GM21390 (cell line): ENCODE results near the gene MAGEF1.

ENCODE experiments used
- ATAC-seq: cut with Tn5 transposase; IDR thresholded peaks from one replicate; pipeline ENCODE4 v1.9.1; 2021; ENCODE audit not compliant: unreplicated experiment

The MAGEF1 gene

DNA sequence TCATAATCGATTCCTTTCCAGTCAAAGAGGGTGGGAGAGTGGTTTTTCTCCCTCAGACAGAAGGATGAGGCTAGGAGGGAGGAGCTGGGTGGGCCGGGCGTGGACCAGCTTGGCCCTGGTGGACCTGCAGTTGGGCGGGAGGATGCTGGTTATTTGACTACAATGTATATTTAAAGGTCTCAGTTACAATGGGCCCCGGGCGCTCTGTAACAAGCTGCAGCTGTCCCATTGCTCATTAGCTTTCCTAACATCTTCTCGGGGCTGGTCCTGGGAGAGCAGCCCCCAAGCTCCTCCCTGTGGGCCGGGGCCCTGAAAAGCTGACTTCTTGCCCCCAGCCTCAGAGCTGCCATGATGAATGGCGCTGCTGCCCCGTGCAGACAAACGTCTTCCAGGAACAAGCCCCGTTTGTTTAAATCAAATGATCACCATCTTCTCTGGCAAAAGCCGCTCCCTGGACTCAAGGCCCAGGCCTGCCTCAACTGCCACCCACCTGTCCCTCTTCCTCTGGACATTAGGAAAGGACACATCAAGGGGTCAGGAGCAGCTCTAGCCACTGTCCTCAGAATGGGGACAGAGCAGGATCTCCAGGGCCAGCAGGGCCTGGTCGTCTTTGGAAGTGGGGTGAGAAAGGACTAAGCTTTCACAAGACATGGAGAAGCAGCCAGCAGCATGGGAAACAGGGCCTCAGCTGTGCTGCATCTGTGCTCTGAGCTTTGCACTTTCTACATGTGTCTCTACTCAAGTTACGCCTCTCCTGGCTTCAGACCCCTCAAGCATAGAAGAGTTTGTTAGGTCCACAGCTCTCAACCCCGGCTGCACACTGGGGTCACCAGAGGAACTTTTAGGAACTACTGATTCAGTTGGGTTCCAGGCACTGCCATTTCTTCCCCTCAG lies 38.6 kb downstream of the MAGEF1 start:
- ATAC-seq = no peak

DNA sequence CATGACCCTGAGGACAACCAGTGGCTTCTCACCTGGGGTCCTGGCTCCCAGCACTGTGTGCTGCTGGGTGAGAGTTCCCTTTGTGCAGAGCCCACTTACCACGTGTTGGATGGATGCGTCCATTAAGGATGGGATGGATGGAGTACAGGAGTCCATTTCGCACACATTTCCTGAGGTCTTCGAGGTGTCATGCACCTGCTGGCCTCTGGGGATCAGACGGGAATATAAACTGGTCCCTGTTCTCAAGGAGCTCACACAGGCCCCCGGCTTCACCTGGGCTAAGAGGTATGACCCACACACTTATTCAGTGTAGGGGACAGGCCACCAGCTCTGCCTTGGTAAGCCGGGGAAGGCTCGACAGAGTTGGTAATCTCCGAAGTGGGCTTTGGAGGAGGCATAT lies 39.5 kb downstream of the MAGEF1 start:
- ATAC-seq = no peak

DNA sequence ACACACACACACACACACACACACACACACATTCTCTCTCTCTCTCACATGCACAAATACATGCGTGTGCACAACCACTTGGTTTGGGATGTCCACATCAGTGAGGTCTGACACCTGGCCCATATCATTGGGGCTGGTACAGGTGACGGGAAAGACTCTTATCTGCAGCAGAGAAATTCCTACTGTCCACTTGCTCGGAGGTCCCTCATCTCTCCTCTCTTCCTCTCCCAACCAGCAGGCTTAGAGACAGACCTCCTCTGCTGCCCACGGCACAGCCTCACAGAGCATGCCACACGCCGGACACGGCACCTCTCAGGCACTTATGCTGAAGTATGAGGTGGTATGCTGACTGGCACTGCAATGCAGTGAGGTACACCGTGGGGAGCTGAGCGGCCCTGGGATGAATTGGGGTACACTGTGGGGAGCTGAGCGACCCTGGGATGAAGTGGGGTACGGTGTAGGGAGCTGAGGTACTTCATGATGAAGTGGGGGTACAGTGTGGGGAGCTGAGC lies 41.7 kb downstream of the MAGEF1 start:
- ATAC-seq = no peak

DNA sequence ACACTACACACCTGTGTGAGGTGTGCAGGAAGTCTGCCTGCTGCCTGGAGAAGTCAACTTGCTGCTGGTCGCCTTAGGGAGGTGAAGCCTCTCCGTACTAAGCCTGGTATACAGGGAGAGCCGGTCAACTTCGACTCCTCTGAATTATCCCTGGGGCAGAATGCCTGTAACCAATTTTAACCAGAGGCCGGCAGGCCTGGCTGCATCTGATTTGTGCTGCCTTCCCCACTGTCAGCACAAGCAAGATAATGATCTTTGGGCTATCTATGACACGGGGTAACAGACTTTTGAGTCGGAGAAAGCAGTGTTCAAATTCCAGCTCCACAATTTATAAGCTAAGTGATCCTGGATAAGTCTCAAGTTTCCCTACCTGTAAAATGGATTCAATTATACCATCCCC lies 42.3 kb downstream of the MAGEF1 start:
- no peak for ATAC-seq

DNA sequence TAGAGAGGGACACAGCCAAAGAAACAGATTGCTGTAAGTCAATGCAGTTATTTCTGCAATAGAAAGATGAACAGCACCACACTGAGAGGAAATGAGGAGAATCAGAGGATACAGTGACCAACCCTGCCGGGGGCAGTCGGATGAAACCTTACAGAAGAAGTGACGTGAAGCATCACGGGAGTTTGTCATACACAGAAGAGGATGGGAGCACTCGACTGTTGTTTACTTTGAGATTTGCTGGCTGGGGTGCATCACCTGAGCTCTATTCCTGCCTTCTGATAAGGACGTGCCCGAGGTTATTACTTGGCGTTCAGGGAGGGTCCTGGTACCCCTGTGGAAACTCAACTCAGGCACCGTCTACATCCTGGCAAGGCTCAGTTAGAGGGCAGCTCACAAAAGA lies 45.4 kb downstream of the MAGEF1 start:
- ATAC-seq = no peak

DNA sequence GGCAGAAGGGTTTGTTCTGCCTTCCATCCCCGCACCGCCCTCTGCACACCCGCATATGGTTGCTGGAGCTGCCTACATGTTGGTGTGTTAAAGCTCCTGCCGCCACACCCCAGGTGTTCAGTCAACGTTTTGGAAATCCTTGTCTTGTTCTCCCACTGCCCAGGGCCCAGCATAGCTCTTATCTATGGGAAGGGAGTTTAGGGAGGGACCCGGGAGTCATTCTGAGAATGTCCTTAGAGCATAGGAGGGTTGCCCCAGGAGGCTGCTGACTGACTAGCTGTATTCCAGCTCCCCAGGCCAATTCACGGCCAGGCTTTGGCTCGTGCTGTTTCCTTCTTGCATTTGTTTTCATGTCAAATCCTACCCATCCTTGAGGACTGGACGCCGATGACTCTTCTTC lies 46.8 kb downstream of the MAGEF1 start:
- no peak for ATAC-seq

DNA sequence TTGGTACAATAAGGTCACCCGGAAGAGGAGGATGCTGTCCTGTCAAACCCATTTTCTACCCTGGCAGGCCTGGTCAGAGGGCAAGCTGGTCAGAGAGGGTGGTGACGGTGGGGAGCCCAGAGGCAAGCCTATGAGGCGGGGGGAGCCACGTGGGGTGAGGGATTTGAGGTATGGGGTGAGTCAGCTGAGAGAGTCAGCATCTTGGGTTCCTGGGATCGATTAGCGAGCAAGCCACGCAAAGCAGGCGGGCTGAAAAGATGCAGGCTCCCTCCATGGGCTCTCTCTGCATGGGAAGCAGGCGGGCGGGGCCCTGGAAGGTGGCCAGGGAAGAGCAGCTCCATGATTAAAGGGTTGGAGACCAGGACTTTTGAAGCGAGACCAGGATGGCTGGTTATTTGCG lies 48.1 kb downstream of the MAGEF1 start:
- no peak for ATAC-seq

DNA sequence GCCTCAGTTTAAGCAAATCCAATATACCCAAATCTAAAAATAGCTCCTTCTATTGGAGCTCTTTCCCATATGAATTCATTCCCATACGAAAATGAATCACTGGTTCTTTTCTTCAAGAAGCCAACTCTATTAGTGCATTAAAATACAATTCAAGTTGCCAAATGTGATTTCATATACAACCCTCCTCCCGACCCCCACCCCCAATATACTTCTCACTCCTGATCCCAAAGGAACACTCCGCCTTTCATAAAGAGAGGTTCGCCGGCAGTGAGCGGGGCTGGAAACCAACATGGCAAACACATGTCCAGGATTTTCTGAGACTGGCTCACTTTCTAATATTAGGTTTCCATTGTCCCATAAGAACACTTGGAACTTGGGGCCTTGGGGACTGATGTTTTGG lies 48.5 kb downstream of the MAGEF1 start:
- no peak for ATAC-seq

DNA sequence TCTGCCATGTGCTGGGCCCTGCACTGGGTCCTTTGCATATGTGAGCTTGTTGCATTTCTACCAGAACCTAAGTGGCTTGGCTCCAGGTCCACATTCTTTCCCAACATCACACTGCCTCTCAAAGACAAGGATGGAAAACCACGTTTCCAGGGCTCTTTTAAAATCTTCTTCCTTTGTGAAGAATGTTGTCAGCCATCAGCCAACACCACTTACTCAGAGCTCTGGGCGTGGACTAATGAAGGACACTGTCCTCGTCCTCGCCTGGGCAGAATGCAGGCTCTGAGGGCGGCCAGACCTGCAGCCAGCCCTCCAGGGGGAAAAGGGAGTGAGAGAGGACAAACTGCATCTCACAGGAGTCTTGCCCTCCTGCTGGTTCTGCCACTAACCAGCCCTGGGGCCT lies 49.7 kb downstream of the MAGEF1 start:
- ATAC-seq = no peak

DNA sequence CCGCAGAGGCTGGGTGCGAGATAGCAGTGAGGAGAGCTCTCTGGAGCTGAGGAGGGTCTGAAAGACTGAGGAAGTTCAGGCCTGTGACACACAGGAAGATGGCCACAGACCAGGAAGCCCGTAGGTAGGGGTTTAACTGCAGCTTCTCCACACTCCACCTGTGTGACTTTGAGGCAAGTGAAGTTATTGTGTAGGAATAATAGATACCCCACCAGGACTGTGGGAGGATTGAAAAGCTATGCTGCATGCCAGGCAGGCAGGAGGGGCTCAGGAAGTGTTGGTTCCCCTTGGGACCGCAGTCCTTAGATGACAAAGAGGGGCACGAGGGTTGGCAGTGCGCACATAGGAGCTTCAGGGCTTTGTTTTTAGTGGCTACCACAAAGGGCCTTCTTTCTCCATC lies 50.9 kb downstream of the MAGEF1 start:
- ATAC-seq = no peak
